Peyer's patch (tissue), 4 donors: ENCODE measurements around the gene CCT8.

Experiments
- POLR2A ChIP-seq, 2 donors: fragments of 450-650 bp; IDR thresholded peaks; one replicate each; pipeline ENCODE4 v1.5.1; 2017; ENCODE audit warnings: antibody characterized with exemption in 2 of 2, mild to moderate bottlenecking in 2 of 2, moderate library complexity in 2 of 2
- TF ChIP-seq, protein P1 (sequence below), 6 experiments: fragments of 450-650 bp in 4 of 6; fragments of 200-600 bp in 2 of 6; sonication (generic) in 1 of 6; IDR thresholded peaks; one replicate each; pipeline ENCODE4 v1.5.1; 2017 to 2019; ENCODE audit warnings: antibody characterized with exemption in 6 of 6, mild to moderate bottlenecking in 3 of 6, moderate library complexity in 1 of 6

GRCh38 chr21:29022166-29022565, 51.3 kb downstream of the CCT8 start:
- TF ChIP-seq, protein P1, sequence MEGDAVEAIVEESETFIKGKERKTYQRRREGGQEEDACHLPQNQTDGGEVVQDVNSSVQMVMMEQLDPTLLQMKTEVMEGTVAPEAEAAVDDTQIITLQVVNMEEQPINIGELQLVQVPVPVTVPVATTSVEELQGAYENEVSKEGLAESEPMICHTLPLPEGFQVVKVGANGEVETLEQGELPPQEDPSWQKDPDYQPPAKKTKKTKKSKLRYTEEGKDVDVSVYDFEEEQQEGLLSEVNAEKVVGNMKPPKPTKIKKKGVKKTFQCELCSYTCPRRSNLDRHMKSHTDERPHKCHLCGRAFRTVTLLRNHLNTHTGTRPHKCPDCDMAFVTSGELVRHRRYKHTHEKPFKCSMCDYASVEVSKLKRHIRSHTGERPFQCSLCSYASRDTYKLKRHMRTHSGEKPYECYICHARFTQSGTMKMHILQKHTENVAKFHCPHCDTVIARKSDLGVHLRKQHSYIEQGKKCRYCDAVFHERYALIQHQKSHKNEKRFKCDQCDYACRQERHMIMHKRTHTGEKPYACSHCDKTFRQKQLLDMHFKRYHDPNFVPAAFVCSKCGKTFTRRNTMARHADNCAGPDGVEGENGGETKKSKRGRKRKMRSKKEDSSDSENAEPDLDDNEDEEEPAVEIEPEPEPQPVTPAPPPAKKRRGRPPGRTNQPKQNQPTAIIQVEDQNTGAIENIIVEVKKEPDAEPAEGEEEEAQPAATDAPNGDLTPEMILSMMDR (IDR thresholded peaks at IDR 0.05): no peak
- TF ChIP-seq POLR2A (IDR thresholded peaks at IDR 0.05): no peak
